ENCODE measurements around the gene SRC. TPM values are rescaled to one million over a fixed set of nuclear protein-coding genes. Genes with fewer than 3 reads are reported as not detected.

SRC gene
- total RNA-seq, 2 donors from 2014 or later, result 25.9 to 35.3 TPM

- peaks cover 62% of the 10 kb centered on the region for H3K4me1 ChIP-seq
- no peaks in the 10 kb centered on the region for H3K36me3 ChIP-seq (replicated peaks in 1 of 2; ENCODE audit: insufficient read depth in 1 of 2, low read depth in 2 of 2)
- ATAC-seq (no peak), DNase-seq (no peak)
- H3K27me3 ChIP-seq, result no peaks in the 10 kb centered on the region
- 86 to 90% methylated on average over 5 to 7 of the region's 7 CpGs for WGBS, 2 donors
- TF ChIP-seq CTCF (IDR thresholded peaks at IDR 0.05) (no peak), POLR2A (IDR thresholded peaks at IDR 0.05) (no peak)
- intact Hi-C loops (cut with DNase I), result no loop called here
- H3K27ac ChIP-seq, result no peak overlapping the region
- H3K9me3 ChIP-seq, result no peaks in the 10 kb centered on the region
- no peak overlapping the region for H3K4me3 ChIP-seq
Measured at GRCh38 chr20:37350649-37351574, 5.0 kb downstream of the SRC start.

- Histone ChIP-seq H3K27me3 (no peaks in the 10 kb centered on the region), H3K27ac (no peak overlapping the region), H3K36me3 (replicated peaks in 1 of 2; ENCODE audit: insufficient read depth in 1 of 2, low read depth in 2 of 2) (no peaks in the 10 kb centered on the region), H3K4me3 (no peak overlapping the region), H3K9me3 (no peaks in the 10 kb centered on the region), H3K4me1 (peaks cover 67% of the 10 kb centered on the region)
- intact Hi-C loops (cut with DNase I), result no loop called here
- ATAC-seq (no peak), DNase-seq (no peak)
- TF ChIP-seq POLR2A (IDR thresholded peaks at IDR 0.05), result no peak
- no peak for TF ChIP-seq CTCF (IDR thresholded peaks at IDR 0.05)
- WGBS, 2 donors, result 77 to 79% methylated on average over 12 of the region's 12 CpGs
Measured at GRCh38 chr20:37351689-37352607, 6.0 kb downstream of the SRC start.

- 89 to 90% methylated on average over 11 of the region's 11 CpGs for WGBS, 2 donors
- no peak for TF ChIP-seq POLR2A (IDR thresholded peaks at IDR 0.05)
- TF ChIP-seq CTCF (IDR thresholded peaks at IDR 0.05), result no peak
- intact Hi-C loops (cut with DNase I), result no loop called here
- Histone ChIP-seq H3K27me3 (no peaks in the 10 kb centered on the region), H3K9me3 (no peaks in the 10 kb centered on the region), H3K4me3 (no peak overlapping the region), H3K4me1 (peaks cover 61% of the 10 kb centered on the region), H3K36me3 (replicated peaks in 1 of 2; ENCODE audit: insufficient read depth in 1 of 2, low read depth in 2 of 2) (no peaks in the 10 kb centered on the region), H3K27ac (no peak overlapping the region)
- ATAC-seq, result no peak
- no peak for DNase-seq
Measured at GRCh38 chr20:37352608-37352980, 6.7 kb downstream of the SRC start.

- no peak overlapping the region for H3K4me3 ChIP-seq
- WGBS, 2 donors, result 94 to 95% methylated on average over 10 to 12 of the region's 13 CpGs
- DNase-seq (no peak), ATAC-seq (no peak)
- no peaks in the 10 kb centered on the region for H3K36me3 ChIP-seq (replicated peaks in 1 of 2; ENCODE audit: insufficient read depth in 1 of 2, low read depth in 2 of 2)
- no peak overlapping the region for H3K27ac ChIP-seq
- TF ChIP-seq CTCF (IDR thresholded peaks at IDR 0.05), result no peak
- no peak for TF ChIP-seq POLR2A (IDR thresholded peaks at IDR 0.05)
- H3K9me3 ChIP-seq, result no peaks in the 10 kb centered on the region
- no peaks in the 10 kb centered on the region for H3K27me3 ChIP-seq
- intact Hi-C loops (cut with DNase I), result no loop called here
- peaks cover 60% of the 10 kb centered on the region for H3K4me1 ChIP-seq
Measured at GRCh38 chr20:37353285-37353849, 7.4 kb downstream of the SRC start.

All from body of pancreas (tissue), 4 donors.